HepG2 (cell line): ENCODE measurements around the gene NREP. TPM values are rescaled to one million over a fixed set of nuclear protein-coding genes. Genes with fewer than 3 reads are reported as not detected.

ENCODE experiments used
- KDM5B ChIP-seq: sonication (generic); formaldehyde crosslinking; IDR thresholded peaks from 2 replicates; pipeline ENCODE4 v1.4.0; 2020; ENCODE audit warnings: missing genetic modification reagents, mild to moderate bottlenecking, borderline replicate concordance
- MEIS2 ChIP-seq: sonication (generic); formaldehyde crosslinking; IDR thresholded peaks from 2 replicates; pipeline ENCODE4 v1.9.0; 2021; ENCODE audit warnings: mild to moderate bottlenecking, missing genetic modification reagents
- SMARCE1 ChIP-seq: fragments of 450-650 bp; IDR thresholded peaks from 2 replicates; pipeline ENCODE4 v1.6.1; 2017; ENCODE audit warnings: borderline replicate concordance
- SRSF9 ChIP-seq: fragments of 200-400 bp; formaldehyde crosslinking; IDR thresholded peaks from 2 replicates; pipeline ENCODE4 v1.6.1; 2018; ENCODE audit warnings: borderline replicate concordance, mild to moderate bottlenecking, low read depth, low read length; ENCODE audit not compliant: insufficient read depth, poor library complexity, severe bottlenecking
- ZNF326 ChIP-seq: sonication (generic); formaldehyde crosslinking; IDR thresholded peaks from 2 replicates; pipeline ENCODE4 v1.4.0; 2020; ENCODE audit warnings: missing genetic modification reagents, borderline replicate concordance
- ZNF432 ChIP-seq: sonication (generic); formaldehyde crosslinking; IDR thresholded peaks from 2 replicates; pipeline ENCODE4 v1.5.0; 2020; ENCODE audit warnings: missing genetic modification reagents, mild to moderate bottlenecking, borderline replicate concordance
- ZNF773 ChIP-seq: sonication (generic); formaldehyde crosslinking; IDR thresholded peaks from 2 replicates; pipeline ENCODE4 v1.4.0; 2020; ENCODE audit warnings: missing genetic modification reagents, borderline replicate concordance
- polyA plus RNA-seq, 8 experiments: library from polyadenylated mRNA; depleted of rRNA in 3 of 8; stranded (reverse) in 7 of 8; unstranded in 1 of 8; fragments of >200 nt; fragmentation: Illumina TruSeq in 4 of 8; extraction: Trizol in 4 of 8; gene quantifications; 2 replicates each; pipeline versions ENCODE4 v1.2.1 to v1.2.3, GENCODE V29; 2011 to 2016; ENCODE audit warnings: low read depth in 4 of 8, missing spikeins in 1 of 8, mixed read lengths in 1 of 8; ENCODE audit not compliant: insufficient read depth in 1 of 8
- total RNA-seq, 5 experiments: library from RNA; depleted of rRNA; stranded (reverse); fragments of >200 nt; fragmentation: Illumina TruSeq; extraction: Trizol; gene quantifications; 2 replicates each; pipeline ENCODE4 v1.2.3, GENCODE V29; 2016; ENCODE audit warnings: low read depth in 1 of 5
- TF ChIP-seq, protein P1 (sequence below): sonication (generic); formaldehyde crosslinking; IDR thresholded peaks from 2 replicates; pipeline ENCODE4 v1.4.0; 2020; ENCODE audit warnings: missing genetic modification reagents
- TF ChIP-seq, protein P2 (sequence below): sonication (generic); formaldehyde crosslinking; IDR thresholded peaks from 2 replicates; pipeline ENCODE4 v1.4.0; 2020; ENCODE audit warnings: missing genetic modification reagents, borderline replicate concordance
- TF ChIP-seq, protein P3 (sequence below): sonication (generic); formaldehyde crosslinking; conservative IDR thresholded peaks from 2 replicates; pipeline ENCODE4 v1.4.0; 2020; ENCODE audit warnings: missing genetic modification reagents
- TF ChIP-seq, protein P4 (sequence below): sonication (generic); formaldehyde crosslinking; IDR thresholded peaks from 2 replicates; pipeline ENCODE4 v1.5.1; 2020; ENCODE audit warnings: missing genetic modification reagents, mild to moderate bottlenecking, borderline replicate concordance
- TF ChIP-seq, protein P5 (sequence below): sonication (generic); formaldehyde crosslinking; IDR thresholded peaks from 2 replicates; pipeline ENCODE4 v1.5.1; 2020; ENCODE audit warnings: missing genetic modification reagents, mild to moderate bottlenecking, borderline replicate concordance

Gene NREP
- total and polyA plus RNA-seq, 2 of the 13 experiments (the other 11 are each of a cell fraction or from before 2014, with no cell fraction given), result 40.5 to 102 TPM

DNA sequence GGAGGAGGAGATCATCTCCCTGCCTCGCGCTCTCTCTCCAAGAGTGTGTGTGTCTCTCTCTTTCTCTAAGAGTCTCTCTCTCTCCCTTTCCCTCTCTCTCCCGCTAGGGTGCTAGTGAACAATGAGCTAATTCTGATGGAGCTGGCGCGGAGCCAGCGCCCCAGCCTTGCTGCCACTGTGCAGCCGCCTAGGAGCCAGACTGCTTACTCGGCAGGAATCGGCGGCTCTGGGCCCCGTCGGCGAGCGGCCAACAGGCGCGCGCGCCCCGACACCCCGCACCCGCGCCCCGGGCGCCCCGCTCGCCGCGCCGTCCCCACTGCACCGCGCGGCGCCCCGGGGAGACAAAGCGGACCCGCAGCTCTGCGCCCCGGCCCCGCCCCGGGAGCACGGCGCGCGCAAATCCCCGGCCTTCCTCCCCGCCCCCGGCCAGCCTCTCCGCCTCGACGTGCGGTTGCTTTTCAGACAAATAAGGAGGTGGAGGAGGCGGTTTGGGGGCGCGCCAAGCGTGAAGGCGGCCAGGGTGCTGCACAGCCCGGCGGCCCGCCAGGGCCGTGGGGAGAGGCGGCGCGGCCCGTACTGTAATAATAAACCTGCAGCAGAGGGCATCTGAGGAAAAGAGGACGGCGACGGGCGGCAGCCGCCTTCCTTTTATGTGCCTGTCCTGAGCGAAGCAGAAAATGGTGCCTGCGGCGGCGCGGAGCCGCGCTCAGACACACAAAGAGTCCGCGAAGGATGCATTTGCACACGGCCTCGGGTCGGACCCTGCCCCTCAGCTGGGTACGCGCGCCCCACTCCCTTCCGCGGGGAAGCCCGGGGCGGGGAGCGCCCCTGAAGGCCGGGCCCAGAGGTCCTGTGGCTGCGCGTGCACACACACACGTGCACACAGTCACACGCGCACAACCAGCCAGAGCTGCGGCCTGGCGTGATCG, 625 bp upstream of the NREP start (continued):
- TF ChIP-seq ZNF326 (CRISPR knock-in tag) (no peak), MEIS2 (CRISPR knock-in tag) (no peak), ZNF773 (CRISPR knock-in tag) (no peak), SMARCE1 (no peak), ZNF432 (no peak), SRSF9 (no peak), KDM5B (peak; percentile 91)
- TF ChIP-seq, protein P1, sequence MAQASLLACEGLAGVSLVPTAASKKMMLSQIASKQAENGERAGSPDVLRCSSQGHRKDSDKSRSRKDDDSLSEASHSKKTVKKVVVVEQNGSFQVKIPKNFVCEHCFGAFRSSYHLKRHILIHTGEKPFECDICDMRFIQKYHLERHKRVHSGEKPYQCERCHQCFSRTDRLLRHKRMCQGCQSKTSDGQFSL (CRISPR knock-in tag), result no peak
- TF ChIP-seq, protein P2, sequence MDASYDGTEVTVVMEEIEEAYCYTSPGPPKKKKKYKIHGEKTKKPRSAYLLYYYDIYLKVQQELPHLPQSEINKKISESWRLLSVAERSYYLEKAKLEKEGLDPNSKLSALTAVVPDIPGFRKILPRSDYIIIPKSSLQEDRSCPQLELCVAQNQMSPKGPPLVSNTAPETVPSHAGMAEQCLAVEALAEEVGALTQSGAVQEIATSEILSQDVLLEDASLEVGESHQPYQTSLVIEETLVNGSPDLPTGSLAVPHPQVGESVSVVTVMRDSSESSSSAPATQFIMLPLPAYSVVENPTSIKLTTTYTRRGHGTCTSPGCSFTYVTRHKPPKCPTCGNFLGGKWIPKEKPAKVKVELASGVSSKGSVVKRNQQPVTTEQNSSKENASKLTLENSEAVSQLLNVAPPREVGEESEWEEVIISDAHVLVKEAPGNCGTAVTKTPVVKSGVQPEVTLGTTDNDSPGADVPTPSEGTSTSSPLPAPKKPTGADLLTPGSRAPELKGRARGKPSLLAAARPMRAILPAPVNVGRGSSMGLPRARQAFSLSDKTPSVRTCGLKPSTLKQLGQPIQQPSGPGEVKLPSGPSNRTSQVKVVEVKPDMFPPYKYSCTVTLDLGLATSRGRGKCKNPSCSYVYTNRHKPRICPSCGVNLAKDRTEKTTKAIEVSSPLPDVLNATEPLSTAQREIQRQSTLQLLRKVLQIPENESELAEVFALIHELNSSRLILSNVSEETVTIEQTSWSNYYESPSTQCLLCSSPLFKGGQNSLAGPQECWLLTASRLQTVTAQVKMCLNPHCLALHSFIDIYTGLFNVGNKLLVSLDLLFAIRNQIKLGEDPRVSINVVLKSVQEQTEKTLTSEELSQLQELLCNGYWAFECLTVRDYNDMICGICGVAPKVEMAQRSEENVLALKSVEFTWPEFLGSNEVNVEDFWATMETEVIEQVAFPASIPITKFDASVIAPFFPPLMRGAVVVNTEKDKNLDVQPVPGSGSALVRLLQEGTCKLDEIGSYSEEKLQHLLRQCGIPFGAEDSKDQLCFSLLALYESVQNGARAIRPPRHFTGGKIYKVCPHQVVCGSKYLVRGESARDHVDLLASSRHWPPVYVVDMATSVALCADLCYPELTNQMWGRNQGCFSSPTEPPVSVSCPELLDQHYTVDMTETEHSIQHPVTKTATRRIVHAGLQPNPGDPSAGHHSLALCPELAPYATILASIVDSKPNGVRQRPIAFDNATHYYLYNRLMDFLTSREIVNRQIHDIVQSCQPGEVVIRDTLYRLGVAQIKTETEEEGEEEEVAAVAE (CRISPR knock-in tag), result no peak
- TF ChIP-seq, protein P3, sequence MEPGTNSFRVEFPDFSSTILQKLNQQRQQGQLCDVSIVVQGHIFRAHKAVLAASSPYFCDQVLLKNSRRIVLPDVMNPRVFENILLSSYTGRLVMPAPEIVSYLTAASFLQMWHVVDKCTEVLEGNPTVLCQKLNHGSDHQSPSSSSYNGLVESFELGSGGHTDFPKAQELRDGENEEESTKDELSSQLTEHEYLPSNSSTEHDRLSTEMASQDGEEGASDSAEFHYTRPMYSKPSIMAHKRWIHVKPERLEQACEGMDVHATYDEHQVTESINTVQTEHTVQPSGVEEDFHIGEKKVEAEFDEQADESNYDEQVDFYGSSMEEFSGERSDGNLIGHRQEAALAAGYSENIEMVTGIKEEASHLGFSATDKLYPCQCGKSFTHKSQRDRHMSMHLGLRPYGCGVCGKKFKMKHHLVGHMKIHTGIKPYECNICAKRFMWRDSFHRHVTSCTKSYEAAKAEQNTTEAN (CRISPR knock-in tag), result peak; percentile 99
- TF ChIP-seq, protein P4, sequence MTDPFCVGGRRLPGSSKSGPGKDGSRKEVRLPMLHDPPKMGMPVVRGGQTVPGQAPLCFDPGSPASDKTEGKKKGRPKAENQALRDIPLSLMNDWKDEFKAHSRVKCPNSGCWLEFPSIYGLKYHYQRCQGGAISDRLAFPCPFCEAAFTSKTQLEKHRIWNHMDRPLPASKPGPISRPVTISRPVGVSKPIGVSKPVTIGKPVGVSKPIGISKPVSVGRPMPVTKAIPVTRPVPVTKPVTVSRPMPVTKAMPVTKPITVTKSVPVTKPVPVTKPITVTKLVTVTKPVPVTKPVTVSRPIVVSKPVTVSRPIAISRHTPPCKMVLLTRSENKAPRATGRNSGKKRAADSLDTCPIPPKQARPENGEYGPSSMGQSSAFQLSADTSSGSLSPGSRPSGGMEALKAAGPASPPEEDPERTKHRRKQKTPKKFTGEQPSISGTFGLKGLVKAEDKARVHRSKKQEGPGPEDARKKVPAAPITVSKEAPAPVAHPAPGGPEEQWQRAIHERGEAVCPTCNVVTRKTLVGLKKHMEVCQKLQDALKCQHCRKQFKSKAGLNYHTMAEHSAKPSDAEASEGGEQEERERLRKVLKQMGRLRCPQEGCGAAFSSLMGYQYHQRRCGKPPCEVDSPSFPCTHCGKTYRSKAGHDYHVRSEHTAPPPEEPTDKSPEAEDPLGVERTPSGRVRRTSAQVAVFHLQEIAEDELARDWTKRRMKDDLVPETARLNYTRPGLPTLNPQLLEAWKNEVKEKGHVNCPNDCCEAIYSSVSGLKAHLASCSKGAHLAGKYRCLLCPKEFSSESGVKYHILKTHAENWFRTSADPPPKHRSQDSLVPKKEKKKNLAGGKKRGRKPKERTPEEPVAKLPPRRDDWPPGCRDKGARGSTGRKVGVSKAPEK (CRISPR knock-in tag), result no peak
- TF ChIP-seq, protein P5, sequence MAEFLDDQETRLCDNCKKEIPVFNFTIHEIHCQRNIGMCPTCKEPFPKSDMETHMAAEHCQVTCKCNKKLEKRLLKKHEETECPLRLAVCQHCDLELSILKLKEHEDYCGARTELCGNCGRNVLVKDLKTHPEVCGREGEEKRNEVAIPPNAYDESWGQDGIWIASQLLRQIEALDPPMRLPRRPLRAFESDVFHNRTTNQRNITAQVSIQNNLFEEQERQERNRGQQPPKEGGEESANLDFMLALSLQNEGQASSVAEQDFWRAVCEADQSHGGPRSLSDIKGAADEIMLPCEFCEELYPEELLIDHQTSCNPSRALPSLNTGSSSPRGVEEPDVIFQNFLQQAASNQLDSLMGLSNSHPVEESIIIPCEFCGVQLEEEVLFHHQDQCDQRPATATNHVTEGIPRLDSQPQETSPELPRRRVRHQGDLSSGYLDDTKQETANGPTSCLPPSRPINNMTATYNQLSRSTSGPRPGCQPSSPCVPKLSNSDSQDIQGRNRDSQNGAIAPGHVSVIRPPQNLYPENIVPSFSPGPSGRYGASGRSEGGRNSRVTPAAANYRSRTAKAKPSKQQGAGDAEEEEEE, result no peak
